ENCODE data around the gene KLC3. TPM values are rescaled to one million over a fixed set of nuclear protein-coding genes. Genes with fewer than 3 reads are reported as not detected.

The KLC3 gene
- total and polyA plus RNA-seq, 2 of the 8 experiments (the other 6 are each of a cell fraction or from before 2014, with no cell fraction given): 1.3 to 2.8 TPM

GRCh38 chr19:45311621-45312020, 28.9 kb upstream of the KLC3 start (continued):
- TF ChIP-seq CHD7 (IDR thresholded peaks at IDR 0.05; ENCODE audit: insufficient replicate concordance, low read length): no peak
- TF ChIP-seq RNF2 (IDR thresholded peaks at IDR 0.05; ENCODE audit: borderline replicate concordance, low read depth, low read length, missing control alignments, poor library complexity, severe bottlenecking): no peak
- TF ChIP-seq TAF1 (IDR thresholded peaks at IDR 0.05; ENCODE audit: low read depth, low read length): no peak
- TF ChIP-seq EP300 (IDR thresholded peaks at IDR 0.05; ENCODE audit: borderline replicate concordance in 1 of 2, low read depth in 2 of 2, low read length in 2 of 2): no peak
- TF ChIP-seq MAX (IDR thresholded peaks at IDR 0.05): no peak
- no peak for TF ChIP-seq TBP (IDR thresholded peaks at IDR 0.05; ENCODE audit: low read depth, low read length)

Data from H1 (cell line).